WTC11 (cell line): ENCODE data around the gene ZEB1. TPM values are rescaled to one million over a fixed set of nuclear protein-coding genes. Genes with fewer than 3 reads are reported as not detected.
"Not testable (repeated sequence)": the region's sequence is repeated elsewhere in the genome, so short reads cannot be mapped to it uniquely, and the experiment has no call there.

Experiments
- ATAC-seq: fragments of 200-7000 bp; cut with Tn5 transposase; 2 replicates; pipeline ENCODE4 v1.10.0; 2021; ENCODE audit warnings: mild to moderate bottlenecking, moderate library complexity
- CTCF ChIA-PET: fragments of 300-600 bp; sonication (Branson Sonifier 250); formaldehyde crosslinking; loops from one replicate; lab custom pipeline; 2021; ENCODE audit warnings: antibody characterized with exemption; lab: Charles Lee
- POLR2A ChIA-PET: fragments of 350-600 bp; sonication (Branson Sonifier 250); formaldehyde crosslinking; loops from one replicate; lab custom pipeline; 2021; ENCODE audit warnings: antibody characterized with exemption; lab: Charles Lee
- DNase-seq: peaks from one replicate; pipeline ENCODE4 v3.0.0; 2021; ENCODE audit warnings: low spot score
- H3K27ac Mint-ChIP-seq: 2 replicates; pipeline ENCODE4 v1.8.0; 2021; ENCODE audit warnings: mixed read lengths
- H3K27me3 Mint-ChIP-seq: 2 replicates; pipeline ENCODE4 v1.8.0; 2021; ENCODE audit warnings: low read depth, mild to moderate bottlenecking, moderate library complexity, mixed read lengths
- H3K36me3 Mint-ChIP-seq: 2 replicates; pipeline ENCODE4 v1.8.0; 2021; ENCODE audit warnings: mixed read lengths
- H3K4me1 Mint-ChIP-seq: 2 replicates; pipeline ENCODE4 v1.8.0; 2022; ENCODE audit warnings: mixed read lengths
- H3K4me3 Mint-ChIP-seq: 2 replicates; pipeline ENCODE4 v1.8.0; 2021; ENCODE audit warnings: mild to moderate bottlenecking, moderate library complexity, mixed read lengths
- H3K9me3 Mint-ChIP-seq: 2 replicates; pipeline ENCODE4 v1.8.0; 2021; ENCODE audit warnings: mixed read lengths
- ESRRA ChIP-seq: sonication (generic); formaldehyde crosslinking; IDR thresholded peaks from 2 replicates; pipeline ENCODE4 v1.8.1; 2022; ENCODE audit warnings: mild to moderate bottlenecking, missing genetic modification reagents, borderline replicate concordance
- FOXK1 ChIP-seq: sonication (generic); formaldehyde crosslinking; IDR thresholded peaks from 2 replicates; pipeline ENCODE4 v1.8.0; 2022; ENCODE audit warnings: mild to moderate bottlenecking, moderate library complexity, missing genetic modification reagents
- IRF2 ChIP-seq: sonication (generic); formaldehyde crosslinking; IDR thresholded peaks from 2 replicates; pipeline ENCODE4 v1.8.0; 2022; ENCODE audit warnings: low read depth, missing genetic modification reagents, borderline replicate concordance
- JUN ChIP-seq: sonication (generic); formaldehyde crosslinking; IDR thresholded peaks from 2 replicates; pipeline ENCODE4 v1.8.0; 2023; ENCODE audit warnings: mild to moderate bottlenecking, missing genetic modification reagents
- KAT7 ChIP-seq: sonication (generic); formaldehyde crosslinking; IDR thresholded peaks from 2 replicates; pipeline ENCODE4 v1.8.1; 2023; ENCODE audit warnings: missing genetic modification reagents, mild to moderate bottlenecking, borderline replicate concordance
- NR2C2 ChIP-seq: sonication (generic); formaldehyde crosslinking; IDR thresholded peaks from 2 replicates; pipeline ENCODE4 v1.8.0; 2022; ENCODE audit warnings: mild to moderate bottlenecking, missing genetic modification reagents
- PRRX2 ChIP-seq: fragments of 250-450 bp; sonication (Bioruptor Pico); IDR thresholded peaks from 2 replicates; pipeline ENCODE4 v1.8.0; 2021; ENCODE audit warnings: mild to moderate bottlenecking
- RORB ChIP-seq: fragments of 250-450 bp; sonication (Bioruptor Pico); IDR thresholded peaks from 2 replicates; pipeline ENCODE4 v1.9.0; 2021; ENCODE audit warnings: mild to moderate bottlenecking
- SMAD3 ChIP-seq: sonication (generic); formaldehyde crosslinking; IDR thresholded peaks from 2 replicates; pipeline ENCODE4 v1.8.0; 2022; ENCODE audit warnings: missing genetic modification reagents, mild to moderate bottlenecking, borderline replicate concordance
- SOX15 ChIP-seq: fragments of 250-450 bp; sonication (Bioruptor Pico); IDR thresholded peaks from 2 replicates; pipeline ENCODE4 v1.9.0; 2021; ENCODE audit warnings: mild to moderate bottlenecking
- TCF7 ChIP-seq: sonication (generic); formaldehyde crosslinking; IDR thresholded peaks from 2 replicates; pipeline ENCODE4 v1.8.0; 2022; ENCODE audit warnings: mild to moderate bottlenecking, low read depth, missing genetic modification reagents, moderate library complexity
- ZNF121 ChIP-seq: sonication (generic); formaldehyde crosslinking; IDR thresholded peaks from 2 replicates; pipeline ENCODE4 v1.8.0; 2023; ENCODE audit warnings: missing genetic modification reagents
- ZNF138 ChIP-seq: sonication (generic); formaldehyde crosslinking; conservative IDR thresholded peaks from 2 replicates; pipeline ENCODE4 v1.8.1; 2022; ENCODE audit warnings: mild to moderate bottlenecking, moderate library complexity, missing genetic modification reagents
- ZNF232 ChIP-seq: sonication (generic); formaldehyde crosslinking; IDR thresholded peaks from 2 replicates; pipeline ENCODE4 v1.8.0; 2022; ENCODE audit warnings: mild to moderate bottlenecking, missing genetic modification reagents
- ZNF317 ChIP-seq: sonication (generic); formaldehyde crosslinking; IDR thresholded peaks from 2 replicates; pipeline ENCODE4 v1.8.1; 2023; ENCODE audit warnings: low read depth, mild to moderate bottlenecking, moderate library complexity, missing genetic modification reagents, borderline replicate concordance
- ZNF396 ChIP-seq: fragments of 250-450 bp; sonication (Bioruptor Pico); IDR thresholded peaks from 2 replicates; pipeline ENCODE4 v1.8.0; 2021; ENCODE audit warnings: mild to moderate bottlenecking, moderate library complexity, borderline replicate concordance
- total RNA-seq: library from RNA; stranded (reverse); gene quantifications from 3 replicates; pipeline ENCODE4 v1.2.3, GENCODE V29; 2021
- TF ChIP-seq, protein P1 (sequence below): sonication (generic); formaldehyde crosslinking; IDR thresholded peaks from 2 replicates; pipeline ENCODE4 v1.8.1; 2023; ENCODE audit warnings: mild to moderate bottlenecking, missing genetic modification reagents
- TF ChIP-seq, protein P2 (sequence below): sonication (generic); formaldehyde crosslinking; IDR thresholded peaks from 2 replicates; pipeline ENCODE4 v1.8.1; 2022; ENCODE audit warnings: mild to moderate bottlenecking, moderate library complexity, missing genetic modification reagents

ZEB1 gene
- total RNA-seq, 1 experiment from 2014 or later, result 0.39 TPM

DNA sequence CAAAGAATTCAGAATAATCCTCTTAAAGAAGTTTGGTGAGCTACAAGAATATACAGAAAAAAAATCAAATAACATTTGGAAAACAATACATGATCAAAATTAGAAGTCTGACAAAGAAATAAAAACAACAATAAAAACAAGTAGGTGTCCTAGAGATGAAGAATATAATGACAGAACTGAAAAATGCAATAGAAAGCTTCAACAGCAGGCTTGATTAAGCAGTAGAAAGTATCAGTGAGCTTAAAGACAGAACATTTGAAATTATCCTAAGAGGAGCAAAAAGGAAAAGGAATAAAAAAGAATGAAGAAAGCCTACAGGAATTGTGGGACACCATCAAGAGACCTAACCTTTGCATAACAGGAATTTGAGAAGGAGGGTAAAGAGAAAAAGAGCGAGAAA is 238.8 kb downstream of the ZEB1 start:
- no peak for DNase-seq
- no peaks in the 10 kb centered on the region for H3K4me1 Mint-ChIP-seq
- no peak overlapping the region for H3K27ac Mint-ChIP-seq
- no peak for ATAC-seq
- POLR2A ChIA-PET, result no interaction called here
- peaks cover 13% of the 10 kb centered on the region for H3K36me3 Mint-ChIP-seq
- peaks cover 50% of the 10 kb centered on the region for H3K9me3 Mint-ChIP-seq
- H3K27me3 Mint-ChIP-seq, result peaks cover 2% of the 10 kb centered on the region; the same call in 1 of the 2 replicates
- no peak overlapping the region for H3K4me3 Mint-ChIP-seq
- TF ChIP-seq PRRX2, result no peak
- TF ChIP-seq, protein P1, sequence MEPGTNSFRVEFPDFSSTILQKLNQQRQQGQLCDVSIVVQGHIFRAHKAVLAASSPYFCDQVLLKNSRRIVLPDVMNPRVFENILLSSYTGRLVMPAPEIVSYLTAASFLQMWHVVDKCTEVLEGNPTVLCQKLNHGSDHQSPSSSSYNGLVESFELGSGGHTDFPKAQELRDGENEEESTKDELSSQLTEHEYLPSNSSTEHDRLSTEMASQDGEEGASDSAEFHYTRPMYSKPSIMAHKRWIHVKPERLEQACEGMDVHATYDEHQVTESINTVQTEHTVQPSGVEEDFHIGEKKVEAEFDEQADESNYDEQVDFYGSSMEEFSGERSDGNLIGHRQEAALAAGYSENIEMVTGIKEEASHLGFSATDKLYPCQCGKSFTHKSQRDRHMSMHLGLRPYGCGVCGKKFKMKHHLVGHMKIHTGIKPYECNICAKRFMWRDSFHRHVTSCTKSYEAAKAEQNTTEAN (CRISPR knock-in tag), result no peak
- no peak for TF ChIP-seq ZNF232 (CRISPR knock-in tag)
- CTCF ChIA-PET, result no interaction called here

DNA sequence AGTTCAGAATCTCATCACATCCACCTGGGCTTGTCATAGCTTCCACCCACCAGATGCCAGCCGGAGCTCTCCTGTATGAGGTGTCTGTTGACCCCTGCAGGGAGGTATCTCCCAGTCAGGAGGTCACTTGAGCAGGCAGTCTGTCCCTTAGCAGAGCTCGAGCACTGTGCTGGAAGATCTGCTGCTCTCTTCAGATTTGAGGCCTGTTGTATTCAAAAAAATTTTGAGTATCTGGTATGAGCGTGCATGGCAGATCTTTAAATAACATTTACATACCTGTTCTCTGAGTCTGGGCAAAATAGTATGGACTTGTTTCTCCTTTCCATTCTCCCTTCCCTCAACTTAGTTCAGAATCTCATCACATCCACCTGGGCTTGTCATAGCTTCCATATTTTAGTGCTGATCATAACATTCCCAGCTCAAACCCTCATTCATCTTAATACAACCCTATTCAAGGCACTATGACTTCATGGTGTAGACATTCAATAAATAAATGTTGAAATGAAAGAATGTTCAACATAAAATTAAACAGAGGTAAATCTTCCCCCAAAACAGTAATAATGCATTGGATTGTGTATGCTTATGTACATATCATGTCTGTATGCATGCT is 249.3 kb downstream of the ZEB1 start:
- DNase-seq, H3K36me3 Mint-ChIP-seq, POLR2A ChIA-PET, H3K4me1 Mint-ChIP-seq, H3K27me3 Mint-ChIP-seq, H3K27ac Mint-ChIP-seq, H3K4me3 Mint-ChIP-seq, ATAC-seq, CTCF ChIA-PET: not testable (repeated sequence)
- peaks cover 30% of the 10 kb centered on the region for H3K9me3 Mint-ChIP-seq

DNA sequence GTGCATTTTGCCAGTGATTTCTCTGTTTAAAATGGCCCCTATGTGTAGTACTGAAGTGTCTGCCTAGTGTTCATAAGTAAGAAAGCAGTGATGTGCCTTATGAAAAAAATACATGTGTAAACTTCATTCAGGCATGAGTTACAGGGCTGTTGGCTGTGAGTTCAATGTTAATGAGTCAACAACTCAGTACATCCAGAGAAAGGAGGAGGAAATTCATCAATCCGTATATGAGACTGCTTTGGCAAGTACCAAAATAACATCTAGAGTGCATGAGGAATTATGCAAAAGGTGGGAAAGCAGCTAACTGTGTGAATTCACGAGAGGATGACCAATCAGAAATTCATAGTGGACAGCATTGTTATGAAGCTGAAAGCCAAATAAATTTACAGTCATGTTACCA is 255.6 kb downstream of the ZEB1 start:
- no peaks in the 10 kb centered on the region for H3K4me1 Mint-ChIP-seq
- POLR2A ChIA-PET, result no interaction called here
- peaks cover 48% of the 10 kb centered on the region for H3K9me3 Mint-ChIP-seq
- peaks cover 18% of the 10 kb centered on the region for H3K36me3 Mint-ChIP-seq
- no peak overlapping the region for H3K27ac Mint-ChIP-seq
- DNase-seq (no peak), ATAC-seq (no peak)
- CTCF ChIA-PET, result no interaction called here
- TF ChIP-seq NR2C2 (CRISPR knock-in tag) (no peak), ZNF317 (CRISPR knock-in tag) (no peak), TCF7 (no peak), ESRRA (no peak), FOXK1 (CRISPR knock-in tag) (no peak), ZNF396 (CRISPR knock-in tag) (no peak), SOX15 (CRISPR knock-in tag) (no peak), PRRX2 (no peak), KAT7 (CRISPR knock-in tag) (no peak), ZNF138 (no peak), JUN (CRISPR knock-in tag) (no peak), RORB (CRISPR knock-in tag) (no peak), IRF2 (CRISPR knock-in tag) (no peak), ZNF121 (no peak), SMAD3 (CRISPR knock-in tag) (no peak)
- TF ChIP-seq, protein P1 (CRISPR knock-in tag), result no peak
- TF ChIP-seq, protein P2, sequence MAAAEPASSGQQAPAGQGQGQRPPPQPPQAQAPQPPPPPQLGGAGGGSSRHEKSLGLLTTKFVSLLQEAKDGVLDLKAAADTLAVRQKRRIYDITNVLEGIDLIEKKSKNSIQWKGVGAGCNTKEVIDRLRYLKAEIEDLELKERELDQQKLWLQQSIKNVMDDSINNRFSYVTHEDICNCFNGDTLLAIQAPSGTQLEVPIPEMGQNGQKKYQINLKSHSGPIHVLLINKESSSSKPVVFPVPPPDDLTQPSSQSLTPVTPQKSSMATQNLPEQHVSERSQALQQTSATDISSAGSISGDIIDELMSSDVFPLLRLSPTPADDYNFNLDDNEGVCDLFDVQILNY (CRISPR knock-in tag), result no peak
- no peaks in the 10 kb centered on the region; the same call in 1 of the 2 replicates for H3K27me3 Mint-ChIP-seq
- no peak overlapping the region for H3K4me3 Mint-ChIP-seq
